H1 (cell line): ENCODE results near the gene ALKBH1. TPM values are rescaled to one million over a fixed set of nuclear protein-coding genes. Genes with fewer than 3 reads are reported as not detected.

Experiments
- EZH2 ChIP-seq: fragments of 200-600 bp; sonication (generic); IDR thresholded peaks from 2 replicates; pipeline ENCODE4 v1.7.1; 2012; ENCODE audit warnings: low read depth, mild to moderate bottlenecking, moderate library complexity, low read length, inconsistent platforms; ENCODE audit not compliant: severe bottlenecking
- polyA plus RNA-seq, 7 experiments: library from polyadenylated mRNA; depleted of rRNA in 3 of 7; stranded (reverse) in 5 of 7; unstranded in 2 of 7; fragments of >200 nt in 5 of 7; fragments of 200-250 nt in 2 of 7; gene quantifications; 1 replicate in 5 of 7; 2 replicates in 1 of 7; 4 replicates in 1 of 7; pipeline versions ENCODE4 v1.2.1 to v1.2.3, GENCODE V29; 2011 to 2013; ENCODE audit warnings: missing spikeins in 2 of 7, mixed read lengths in 2 of 7
- total RNA-seq: library from RNA; stranded (reverse); fragmentation: NEBNext Ultra II Directional; extraction: Animal tissue kit (Norgen Biotek cat#: 25700); gene quantifications from 2 replicates; pipeline ENCODE4 v1.2.1, GENCODE V29; 2021
- TF ChIP-seq, protein P1 (sequence below), 3 experiments: IDR thresholded peaks; 1 replicate in 2 of 3; 2 replicates in 1 of 3; pipeline versions ENCODE4 v1.5.1 to v1.6.1; 2011; ENCODE audit warnings: low read length in 3 of 3, mild to moderate bottlenecking in 3 of 3, inconsistent platforms in 2 of 3, low read depth in 1 of 3, moderate library complexity in 1 of 3; ENCODE audit not compliant: insufficient read depth in 1 of 3; ENCODE audit errors: control extremely low read depth in 1 of 3

The ALKBH1 gene
- total and polyA plus RNA-seq, 2 of the 8 experiments (the other 6 are each of a cell fraction or from before 2014, with no cell fraction given), result 14.3 to 20.0 TPM

DNA sequence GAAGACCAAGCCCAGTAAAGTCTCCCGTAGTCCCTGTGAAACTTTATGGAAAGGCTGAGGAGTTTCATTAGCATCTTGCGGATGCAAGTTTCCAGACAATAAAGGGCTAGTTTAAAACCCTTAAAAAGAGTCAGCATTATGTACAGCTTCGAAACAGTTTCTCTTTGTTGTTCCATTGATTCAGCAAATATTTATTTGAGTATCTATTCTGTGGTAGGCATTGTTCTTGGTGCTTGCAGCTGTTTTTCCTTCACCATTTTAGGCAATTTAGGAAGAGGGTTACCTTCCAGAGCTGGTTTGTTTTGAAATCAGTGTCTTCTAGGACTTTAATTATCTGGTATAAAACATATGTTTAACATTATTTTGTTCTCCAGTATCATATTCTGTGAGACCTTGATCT, 1.6 kb upstream of the ALKBH1 start (continued):
- TF ChIP-seq, protein P1, sequence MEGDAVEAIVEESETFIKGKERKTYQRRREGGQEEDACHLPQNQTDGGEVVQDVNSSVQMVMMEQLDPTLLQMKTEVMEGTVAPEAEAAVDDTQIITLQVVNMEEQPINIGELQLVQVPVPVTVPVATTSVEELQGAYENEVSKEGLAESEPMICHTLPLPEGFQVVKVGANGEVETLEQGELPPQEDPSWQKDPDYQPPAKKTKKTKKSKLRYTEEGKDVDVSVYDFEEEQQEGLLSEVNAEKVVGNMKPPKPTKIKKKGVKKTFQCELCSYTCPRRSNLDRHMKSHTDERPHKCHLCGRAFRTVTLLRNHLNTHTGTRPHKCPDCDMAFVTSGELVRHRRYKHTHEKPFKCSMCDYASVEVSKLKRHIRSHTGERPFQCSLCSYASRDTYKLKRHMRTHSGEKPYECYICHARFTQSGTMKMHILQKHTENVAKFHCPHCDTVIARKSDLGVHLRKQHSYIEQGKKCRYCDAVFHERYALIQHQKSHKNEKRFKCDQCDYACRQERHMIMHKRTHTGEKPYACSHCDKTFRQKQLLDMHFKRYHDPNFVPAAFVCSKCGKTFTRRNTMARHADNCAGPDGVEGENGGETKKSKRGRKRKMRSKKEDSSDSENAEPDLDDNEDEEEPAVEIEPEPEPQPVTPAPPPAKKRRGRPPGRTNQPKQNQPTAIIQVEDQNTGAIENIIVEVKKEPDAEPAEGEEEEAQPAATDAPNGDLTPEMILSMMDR (IDR thresholded peaks at IDR 0.05; ENCODE audit: control extremely low read depth in 1 of 3, insufficient read depth in 1 of 3, low read depth in 1 of 3, low read length in 3 of 3), result no peak
- TF ChIP-seq EZH2, result no peak
